Endothelial cell of umbilical vein (primary cell): ENCODE data around the gene S1PR5. TPM values are rescaled to one million over a fixed set of nuclear protein-coding genes. Genes with fewer than 3 reads are reported as not detected.

ENCODE experiments used
- BruUV-seq: library from RNA; stranded (reverse); fragments of 400-500 nt; replicated peaks from 2 replicates; lab custom pipeline; 2021; lab: Mats Ljungman, UMichigan
- CTCF ChIA-PET: fragments of 300-600, 350-600 bp; sonication (Branson Sonifier 250); formaldehyde crosslinking; loops from one replicate; lab custom pipeline; 2021; ENCODE audit warnings: antibody characterized with exemption, inconsistent platforms; lab: Charles Lee
- POLR2A ChIA-PET: fragments of 300-600, 350-600 bp; sonication (Branson Sonifier 250); formaldehyde crosslinking; loops from one replicate; lab custom pipeline; 2021; ENCODE audit warnings: antibody characterized with exemption, inconsistent platforms; lab: Charles Lee
- DNase-seq: peaks from one replicate; pipeline ENCODE4 v3.0.0-alpha.2; 2011; ENCODE audit warnings: low read depth, low spot score
- FAIRE-seq: peaks from 2 replicates; lab custom pipeline; 2011; peaks lifted over from hg19 to GRCh38; lab: Jason Lieb, UNC
- H2AFZ ChIP-seq: 2 replicates; pipeline ENCODE4 v1.6.0; 2012; ENCODE audit warnings: low read depth, low read length, control low read depth, inconsistent platforms
- H3K27ac ChIP-seq: 2 replicates; pipeline ENCODE4 v1.5.1; 2011; ENCODE audit warnings: low read depth, mild to moderate bottlenecking, control low read depth, low read length, moderate library complexity; ENCODE audit not compliant: insufficient read depth
- H3K27me3 ChIP-seq, 2 experiments: 2 replicates each; pipeline versions ENCODE4 v1.6.0 to v1.6.1; 2011; ENCODE audit warnings: low read length in 2 of 2, mixed read lengths in 1 of 2; ENCODE audit not compliant: control insufficient read depth in 2 of 2, insufficient read depth in 2 of 2
- H3K36me3 ChIP-seq, 2 experiments: 2 replicates in 1 of 2; 3 replicates in 1 of 2; pipeline ENCODE4 v1.5.1; 2011; ENCODE audit warnings: low read length in 2 of 2, mild to moderate bottlenecking in 1 of 2, moderate library complexity in 1 of 2; ENCODE audit not compliant: control insufficient read depth in 2 of 2, insufficient read depth in 2 of 2; ENCODE audit errors: extremely low read depth in 1 of 2
- H3K4me1 ChIP-seq: 3 replicates; pipeline ENCODE4 v1.5.1; 2011; ENCODE audit warnings: mild to moderate bottlenecking, low read length; ENCODE audit not compliant: control insufficient read depth, insufficient read depth; ENCODE audit errors: extremely low read depth
- H3K4me2 ChIP-seq: 2 replicates; pipeline ENCODE4 v1.6.1; 2011; ENCODE audit warnings: low read length, control low read depth, mixed read lengths; ENCODE audit not compliant: insufficient read depth
- H3K4me3 ChIP-seq, 3 experiments: fragments of 200-600 bp in 1 of 3; sonication (generic), shearing (Covaris generic) in 1 of 3; replicated peaks in 1 of 3; 2 replicates each; pipeline ENCODE4 v1.5.1; 2011 to 2016; ENCODE audit warnings: control low read depth in 3 of 3, low read length in 3 of 3, mild to moderate bottlenecking in 2 of 3, inconsistent platforms in 1 of 3, low read depth in 1 of 3, moderate library complexity in 1 of 3; ENCODE audit not compliant: insufficient read depth in 1 of 3
- H3K79me2 ChIP-seq: 2 replicates; pipeline ENCODE4 v1.6.0; 2012; ENCODE audit warnings: low read length, inconsistent platforms; ENCODE audit not compliant: control insufficient read depth, insufficient read depth
- H3K9ac ChIP-seq: replicated peaks from 2 replicates; pipeline ENCODE3; 2011; ENCODE audit warnings: low read length, control low read depth; ENCODE audit not compliant: insufficient read depth; ENCODE audit errors: extremely low read depth
- H3K9me1 ChIP-seq: replicated peaks from 3 replicates; pipeline ENCODE4 v1.6.0; 2011; ENCODE audit warnings: mild to moderate bottlenecking, low read length; ENCODE audit not compliant: control insufficient read depth, insufficient read depth; ENCODE audit errors: extremely low read depth
- H3K9me3 ChIP-seq: replicated peaks from 2 replicates; pipeline ENCODE4 v1.5.1; 2012; ENCODE audit warnings: low read length, inconsistent platforms; ENCODE audit not compliant: control insufficient read depth, insufficient read depth
- H4K20me1 ChIP-seq: replicated peaks from 2 replicates; pipeline ENCODE3; 2011; ENCODE audit warnings: mild to moderate bottlenecking, low read length; ENCODE audit not compliant: control insufficient read depth, insufficient read depth; ENCODE audit errors: extremely low read depth
- EZH2 ChIP-seq: IDR thresholded peaks from 2 replicates; pipeline ENCODE4 v1.6.1; 2012; ENCODE audit warnings: borderline replicate concordance, low read depth, mild to moderate bottlenecking, moderate library complexity, low read length, inconsistent platforms; ENCODE audit not compliant: severe bottlenecking
- FOS ChIP-seq: IDR thresholded peaks from 2 replicates; pipeline ENCODE4 v1.6.1; 2011; ENCODE audit warnings: mild to moderate bottlenecking, low read length, moderate library complexity, borderline replicate concordance; ENCODE audit not compliant: insufficient read depth
- GATA2 ChIP-seq: IDR thresholded peaks from 2 replicates; pipeline ENCODE4 v1.7.0; 2011; ENCODE audit warnings: low read depth, mild to moderate bottlenecking, moderate library complexity, mixed read lengths, low read length; ENCODE audit not compliant: insufficient read length, insufficient read depth
- JUN ChIP-seq: IDR thresholded peaks from 2 replicates; pipeline ENCODE4 v1.6.1; 2011; ENCODE audit warnings: borderline replicate concordance, low read depth; ENCODE audit not compliant: insufficient read length, insufficient read depth
- MYC ChIP-seq: IDR thresholded peaks from one replicate; pipeline ENCODE4 v1.6.1; 2011; ENCODE audit warnings: mild to moderate bottlenecking, low read depth, low read length
- POLR2A ChIP-seq: IDR thresholded peaks from 2 replicates; pipeline ENCODE4 v1.6.1; 2012; ENCODE audit warnings: low read depth, mild to moderate bottlenecking, control low read depth, low read length
- POLR2AphosphoS5 ChIP-seq: IDR thresholded peaks from 2 replicates; pipeline ENCODE4 v1.6.1; 2012; ENCODE audit warnings: low read depth, mild to moderate bottlenecking, control low read depth, low read length, moderate library complexity; ENCODE audit not compliant: insufficient read depth
- dilution Hi-C: fragments of 300-500 bp; cut with MboI; formaldehyde crosslinking; loops from one replicate; pipeline ENCODE4 v1.15.0; 2019; ENCODE audit warnings: low sequenced_read_pairs; ENCODE audit not compliant: extremely low pct_ligation_motif_present
- intact Hi-C: fragments of 100-400 bp; cut with micrococcal nuclease; formaldehyde crosslinking; loops from one replicate; pipeline ENCODE4 v1.10.0; 2022
- polyA plus RNA-seq, 4 experiments: library from polyadenylated mRNA; depleted of rRNA in 3 of 4; stranded (reverse) in 3 of 4; unstranded in 1 of 4; fragments of >200 nt; gene quantifications; 2 replicates each; pipeline versions ENCODE4 v1.2.1 to v1.2.3, GENCODE V29; 2011 to 2012; ENCODE audit warnings: missing spikeins in 1 of 4
- total RNA-seq: library from RNA; stranded (reverse); gene quantifications from 2 replicates; pipeline ENCODE4 v1.2.3, GENCODE V29; 2021
- TF ChIP-seq, protein P1 (sequence below): IDR thresholded peaks from 2 replicates; pipeline ENCODE4 v1.6.1; 2011; ENCODE audit not compliant: insufficient read depth, insufficient read length
- TF ChIP-seq, protein P2 (sequence below), 2 donors: IDR thresholded peaks; 1 replicate in 1 of 2; 2 replicates in 1 of 2; pipeline ENCODE4 v1.5.1; 2011; ENCODE audit warnings: low read length in 2 of 2, mild to moderate bottlenecking in 2 of 2, moderate library complexity in 2 of 2, control low read depth in 1 of 2, inconsistent platforms in 1 of 2, low read depth in 1 of 2; ENCODE audit not compliant: insufficient read depth in 1 of 2; ENCODE audit errors: extremely low read depth in 1 of 2

Gene S1PR5
- total and polyA plus RNA-seq, 2 donors (not counting 3 experiments of a cell fraction or from before 2014, with no cell fraction given) = not detected

GRCh38 chr19:10518444-10519361 is 1.5 kb upstream of the S1PR5 start:
- peaks cover 44 to 56% of the 10 kb centered on the region in 2 experiments for H3K27me3 ChIP-seq
- no peak overlapping the region for H3K4me3 ChIP-seq
- H2AFZ ChIP-seq = no peak overlapping the region
- H3K9me1 ChIP-seq = no peaks in the 10 kb centered on the region
- FAIRE-seq (no peak), DNase-seq (no peak)
- no peaks in the 10 kb centered on the region for H4K20me1 ChIP-seq
- TF ChIP-seq, protein P1, sequence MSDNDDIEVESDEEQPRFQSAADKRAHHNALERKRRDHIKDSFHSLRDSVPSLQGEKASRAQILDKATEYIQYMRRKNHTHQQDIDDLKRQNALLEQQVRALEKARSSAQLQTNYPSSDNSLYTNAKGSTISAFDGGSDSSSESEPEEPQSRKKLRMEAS = no peak
- no peak for TF ChIP-seq GATA2
- TF ChIP-seq JUN = no peak
- no peak for TF ChIP-seq EZH2
- no peak for TF ChIP-seq MYC
- TF ChIP-seq, protein P2, sequence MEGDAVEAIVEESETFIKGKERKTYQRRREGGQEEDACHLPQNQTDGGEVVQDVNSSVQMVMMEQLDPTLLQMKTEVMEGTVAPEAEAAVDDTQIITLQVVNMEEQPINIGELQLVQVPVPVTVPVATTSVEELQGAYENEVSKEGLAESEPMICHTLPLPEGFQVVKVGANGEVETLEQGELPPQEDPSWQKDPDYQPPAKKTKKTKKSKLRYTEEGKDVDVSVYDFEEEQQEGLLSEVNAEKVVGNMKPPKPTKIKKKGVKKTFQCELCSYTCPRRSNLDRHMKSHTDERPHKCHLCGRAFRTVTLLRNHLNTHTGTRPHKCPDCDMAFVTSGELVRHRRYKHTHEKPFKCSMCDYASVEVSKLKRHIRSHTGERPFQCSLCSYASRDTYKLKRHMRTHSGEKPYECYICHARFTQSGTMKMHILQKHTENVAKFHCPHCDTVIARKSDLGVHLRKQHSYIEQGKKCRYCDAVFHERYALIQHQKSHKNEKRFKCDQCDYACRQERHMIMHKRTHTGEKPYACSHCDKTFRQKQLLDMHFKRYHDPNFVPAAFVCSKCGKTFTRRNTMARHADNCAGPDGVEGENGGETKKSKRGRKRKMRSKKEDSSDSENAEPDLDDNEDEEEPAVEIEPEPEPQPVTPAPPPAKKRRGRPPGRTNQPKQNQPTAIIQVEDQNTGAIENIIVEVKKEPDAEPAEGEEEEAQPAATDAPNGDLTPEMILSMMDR (IDR thresholded peaks at IDR 0.05; ENCODE audit: extremely low read depth in 1 of 2, insufficient read depth in 1 of 2, low read depth in 1 of 2, low read length in 2 of 2) = no peak
- TF ChIP-seq POLR2AphosphoS5 = no peak
- no peak for TF ChIP-seq FOS
- TF ChIP-seq POLR2A = no peak
- H3K9ac ChIP-seq = no peak overlapping the region
- no peaks in the 10 kb centered on the region for H3K9me3 ChIP-seq
- intact Hi-C loops (no loop called here), dilution Hi-C loops (no loop called here)
- peak overlapping the region; percentile 8 for H3K4me2 ChIP-seq
- no peak overlapping the region for H3K27ac ChIP-seq
- POLR2A ChIA-PET = interaction anchor here (0.6 kb wide), 1 partner anchor 139 kb away, joined by 3 read pairs; no protein-coding TSS in a partner anchor
- H3K4me1 ChIP-seq = peaks cover 2% of the 10 kb centered on the region
- no TSS peak for BruUV-seq
- no peaks in the 10 kb centered on the region for H3K36me3 ChIP-seq
- CTCF ChIA-PET = interaction anchor here (1.0 to 2.2 kb wide), 4 partner anchors 13 to 181 kb away, joined by 4 to 12 read pairs (median 5); no protein-coding TSS in a partner anchor
- no peaks in the 10 kb centered on the region for H3K79me2 ChIP-seq
